ENCODE results near the gene TXNDC15.

TXNDC15 gene

DNA sequence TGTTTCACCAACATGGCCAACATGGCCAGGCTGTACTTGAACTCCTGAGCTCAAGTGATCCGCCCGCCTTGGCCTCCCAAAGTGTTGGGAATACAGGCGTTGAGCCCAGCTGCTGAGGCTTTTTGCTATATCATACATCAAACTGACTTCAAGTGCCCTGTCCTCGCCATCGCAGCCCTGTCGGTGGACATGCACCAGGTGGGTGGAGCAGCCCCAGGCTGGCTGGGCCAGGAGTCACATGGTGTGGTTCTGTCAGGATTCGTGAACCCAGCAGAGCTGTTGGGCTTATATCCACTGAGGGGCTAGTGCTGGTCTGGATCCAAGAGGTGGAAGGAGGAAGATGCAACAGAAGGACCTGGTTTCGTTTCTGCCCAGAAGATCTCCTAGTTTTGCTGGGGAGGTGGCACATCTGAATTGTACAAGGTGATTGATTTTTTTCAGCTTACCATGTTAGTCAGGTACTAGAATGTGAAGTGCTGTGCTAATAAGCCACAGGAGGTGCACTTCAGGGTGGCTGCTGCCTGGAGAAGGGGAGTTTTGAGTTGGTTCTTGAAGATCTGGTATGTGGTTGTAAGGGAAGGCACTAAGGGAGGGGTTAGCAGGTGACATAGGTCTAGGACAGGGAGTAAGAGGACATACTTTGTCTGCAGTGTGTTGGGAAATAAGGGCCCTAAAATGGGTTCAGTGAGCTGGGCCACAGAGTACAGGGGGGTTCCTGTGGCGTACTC, 46.8 kb downstream of the TXNDC15 start:
- DNase-seq: no peak

DNA sequence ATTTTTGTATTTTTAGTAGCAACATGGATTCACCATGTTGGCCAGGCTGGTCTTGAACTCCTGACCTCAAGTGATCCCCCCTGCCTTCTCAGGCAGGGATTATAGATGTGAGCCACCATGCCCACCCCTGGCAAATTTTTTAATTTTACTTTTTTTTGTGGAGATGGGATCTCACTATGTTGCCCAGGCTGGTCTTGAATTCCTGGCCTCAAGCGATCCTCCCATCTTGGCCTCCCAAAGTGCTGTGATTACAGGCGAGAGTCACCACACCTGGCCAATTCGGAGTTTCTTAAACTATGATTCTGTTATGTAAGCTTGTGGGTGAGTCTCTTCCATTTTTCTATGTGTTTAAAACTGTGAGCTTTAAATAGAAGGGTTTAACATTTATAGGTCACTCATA, 58.3 kb downstream of the TXNDC15 start:
- DNase-seq: no peak

DNA sequence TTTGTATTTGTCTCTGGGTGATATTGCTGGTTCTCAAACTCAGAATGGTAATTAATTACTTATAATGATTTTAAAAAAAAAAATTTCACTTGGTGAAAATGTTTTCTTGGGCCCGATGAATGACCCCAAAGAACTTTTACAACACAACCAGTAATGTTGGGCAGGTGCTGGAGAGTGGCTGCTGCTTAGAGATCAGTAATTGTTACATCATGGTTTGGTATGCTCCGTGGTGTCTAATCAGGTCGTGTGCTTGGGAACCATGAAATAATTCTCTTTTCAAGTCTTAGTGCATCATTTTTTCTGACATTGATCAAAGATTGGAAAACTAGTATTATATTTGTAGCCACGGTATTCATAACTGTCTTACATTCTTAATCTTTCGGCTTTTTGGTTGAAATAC, 60.0 kb downstream of the TXNDC15 start:
- DNase-seq: no peak

DNA sequence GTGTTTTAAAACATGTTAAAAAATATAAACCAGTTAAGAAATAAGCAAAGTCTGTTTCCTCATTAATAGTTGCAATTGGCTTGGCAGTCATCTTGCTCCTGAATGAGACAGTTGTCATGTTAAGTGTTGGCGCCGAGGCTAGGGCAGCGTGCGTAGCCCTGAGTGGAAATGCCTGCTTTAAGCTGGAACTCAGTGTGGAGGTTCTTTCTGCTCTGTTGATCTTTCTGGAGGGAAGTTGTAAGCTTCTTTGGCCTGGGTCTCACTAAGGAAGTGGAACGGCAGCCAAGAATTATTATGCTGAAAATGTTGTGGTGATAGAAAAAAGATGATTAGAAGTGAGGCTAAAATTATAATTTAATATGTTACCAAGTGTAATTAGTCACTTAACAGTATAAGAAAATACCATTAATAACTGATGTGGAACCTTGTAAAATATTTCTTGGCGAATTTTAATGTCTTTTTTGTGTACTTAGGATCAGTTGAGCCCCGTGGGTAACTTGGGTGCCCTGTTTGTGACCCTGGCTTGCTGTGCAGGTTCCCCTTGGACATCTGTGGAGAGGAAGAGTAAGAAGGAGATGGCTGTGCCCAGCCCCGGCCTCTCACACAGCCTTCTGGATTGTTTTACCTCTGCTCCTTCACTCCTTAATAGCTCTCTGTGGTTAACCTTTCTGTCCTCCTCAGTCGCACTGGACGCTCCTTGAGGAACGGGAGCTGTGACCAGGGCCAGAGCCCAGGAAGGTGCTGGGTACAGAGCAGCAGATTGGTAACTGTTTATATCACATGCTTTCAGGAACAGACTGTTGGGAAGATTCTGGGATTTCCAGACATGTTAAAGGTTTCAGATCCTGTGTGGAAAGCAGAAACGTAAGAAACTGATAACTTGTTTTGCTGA, 61.8 kb downstream of the TXNDC15 start:
- no peak for DNase-seq

DNA sequence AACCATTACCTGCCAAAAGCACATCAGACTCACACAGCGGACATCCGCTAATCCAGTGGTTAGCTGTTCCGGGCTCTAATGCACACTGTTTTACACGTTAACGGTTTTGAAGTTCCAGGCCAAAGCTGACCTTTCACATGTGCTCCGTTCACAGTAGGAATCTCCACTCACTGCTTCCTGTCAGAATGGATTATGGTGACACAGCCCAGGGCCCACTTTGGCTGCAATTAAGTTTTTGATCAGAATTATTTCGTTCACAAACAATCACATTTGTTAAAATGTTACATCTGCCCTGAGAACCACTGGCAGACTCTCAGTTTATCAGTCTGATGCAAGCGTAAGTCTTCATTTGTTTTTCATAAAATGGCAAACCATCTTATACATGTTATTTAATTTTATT, 63.4 kb downstream of the TXNDC15 start:
- DNase-seq: no peak

DNA sequence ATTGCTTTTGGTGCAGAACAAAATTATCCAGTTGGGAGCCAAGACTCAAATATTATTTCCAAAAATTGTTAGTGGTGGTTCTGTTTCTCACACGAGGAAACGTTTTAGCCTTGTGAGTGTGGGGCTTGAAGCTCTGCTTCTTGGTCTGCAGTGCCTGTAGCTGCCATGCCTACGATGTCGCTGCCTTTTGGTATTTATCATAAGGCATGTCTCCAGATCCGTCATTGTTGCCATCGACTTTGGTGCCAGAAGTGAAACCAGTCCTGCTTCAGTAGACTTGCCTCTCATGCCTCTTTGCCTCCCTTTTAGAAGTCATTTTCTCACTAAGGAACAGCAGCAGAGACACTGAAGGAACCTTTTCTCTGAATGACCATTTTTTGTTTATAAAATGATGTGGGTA, 63.9 kb downstream of the TXNDC15 start:
- DNase-seq: no peak

DNA sequence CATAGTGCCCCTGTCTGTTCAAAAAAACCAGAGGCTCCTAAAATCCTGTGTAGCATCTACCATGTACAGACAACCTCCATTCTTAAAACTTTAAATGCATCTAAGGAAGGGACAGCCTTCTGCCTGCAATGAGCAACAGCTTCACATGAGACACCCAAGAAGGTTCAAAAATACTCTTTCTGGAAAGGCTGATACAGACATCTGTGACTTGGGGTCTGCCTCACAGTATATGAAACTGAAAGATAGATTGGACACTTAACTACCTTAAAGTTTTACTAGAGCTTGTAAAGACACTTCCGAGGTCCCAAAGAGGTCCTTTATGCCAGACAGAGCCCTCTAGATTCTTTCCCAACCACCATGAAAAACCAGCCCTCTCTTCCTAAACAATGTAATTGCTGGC, 65.3 kb downstream of the TXNDC15 start:
- DNase-seq: no peak

DNA sequence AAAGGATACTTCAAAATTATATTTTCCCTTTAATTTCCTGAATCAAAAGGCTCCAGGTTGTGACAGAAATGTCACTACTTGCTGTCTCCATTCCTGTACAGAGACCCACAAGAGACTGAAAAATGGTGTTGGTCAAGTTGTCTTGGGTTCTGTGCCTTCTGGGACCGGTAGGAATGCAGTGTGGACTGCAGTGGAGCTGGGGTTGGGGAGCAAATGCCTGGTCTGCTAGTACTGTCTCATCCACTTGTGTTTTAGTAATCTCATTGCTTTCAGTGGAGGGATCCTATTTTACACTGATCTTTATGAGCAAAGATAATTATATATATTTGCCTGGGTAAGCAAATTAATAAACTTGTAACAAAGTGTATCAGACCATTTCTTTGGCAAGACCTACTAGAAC, 69.4 kb downstream of the TXNDC15 start:
- peak; percentile 32 for DNase-seq

DNA sequence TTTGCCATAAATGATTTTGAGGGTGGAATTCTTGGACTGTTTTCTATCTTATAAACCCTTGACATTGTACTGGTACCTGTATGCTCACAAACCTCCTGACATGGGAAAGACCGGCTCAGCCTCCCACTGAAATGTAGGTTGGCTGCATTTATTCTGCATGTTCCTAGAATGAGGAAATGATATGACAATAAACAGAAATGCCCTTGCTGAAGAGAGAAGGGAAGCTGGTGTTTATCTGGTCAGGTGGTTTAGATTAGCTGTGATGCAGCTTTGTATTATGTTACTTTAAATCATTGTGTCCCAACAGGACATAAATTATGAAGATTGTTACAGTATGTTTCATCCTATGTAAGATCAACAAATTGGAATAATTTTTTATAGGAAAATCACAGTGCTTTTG, 70.5 kb downstream of the TXNDC15 start:
- DNase-seq: peak; percentile 81

DNA sequence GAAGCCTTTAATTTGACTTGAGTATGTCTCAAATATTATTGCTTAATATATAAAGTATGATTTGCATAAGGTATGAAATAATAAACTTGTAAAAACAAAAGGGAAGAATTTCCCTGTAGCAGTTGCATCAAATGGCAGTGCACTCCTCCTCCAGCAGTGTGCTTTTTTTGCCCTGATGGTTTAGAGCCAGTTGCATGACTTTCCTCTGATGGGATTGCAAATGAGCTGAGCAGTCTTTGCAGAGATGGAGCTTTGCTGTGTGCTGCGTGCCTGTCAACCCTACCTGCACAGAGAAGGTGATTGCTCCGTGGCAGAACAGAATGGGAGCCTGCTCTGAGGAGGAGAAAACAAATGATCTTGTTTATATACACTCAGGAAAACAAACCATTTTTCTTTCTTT, 70.9 kb downstream of the TXNDC15 start:
- no peak for DNase-seq

DNA sequence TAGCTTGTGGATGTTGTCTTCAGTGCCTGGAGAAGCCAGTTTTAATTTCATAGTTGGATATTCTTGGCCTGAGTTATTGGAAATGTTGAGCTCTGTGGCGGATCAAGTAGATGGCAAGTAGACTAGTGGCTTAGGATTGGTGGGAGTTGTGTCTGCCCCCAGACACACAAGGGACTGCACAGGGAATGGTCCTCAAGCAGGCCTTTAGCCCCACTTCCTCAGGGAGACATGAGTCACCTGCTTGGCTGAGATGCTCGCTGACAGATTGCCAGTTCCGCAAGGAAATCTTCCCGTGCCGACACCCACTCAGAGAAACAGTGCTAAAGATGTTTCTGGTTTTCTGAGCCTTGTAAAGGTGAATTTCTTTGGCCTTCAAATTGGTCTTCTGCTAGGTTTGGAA, 74.7 kb downstream of the TXNDC15 start:
- DNase-seq: no peak

DNA sequence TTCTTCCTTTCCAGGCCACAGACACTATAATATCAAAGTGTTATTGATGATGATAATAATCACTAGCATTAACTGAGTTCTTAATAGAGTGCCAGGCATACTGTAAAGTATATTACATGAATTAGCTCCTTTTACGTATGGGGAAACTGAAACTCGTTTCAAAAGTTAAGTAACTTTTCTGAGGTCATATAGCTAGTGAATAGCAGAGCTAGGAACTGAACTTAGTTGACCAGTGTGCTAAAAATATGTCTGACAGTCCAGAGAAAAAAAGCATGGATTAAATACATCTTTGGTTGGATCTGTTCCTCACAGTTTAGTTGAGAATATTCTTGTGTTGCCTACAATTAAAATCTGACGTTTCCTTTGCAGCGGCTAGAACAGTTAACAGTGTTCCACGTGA, 75.1 kb downstream of the TXNDC15 start:
- no peak for DNase-seq

All from OCI-M1 (cell line).